ENCODE data around the gene ARMH3. TPM values are rescaled to one million over a fixed set of nuclear protein-coding genes. Genes with fewer than 3 reads are reported as not detected.
A peak's percentile ranks its signal among the peaks of the same experiment; 100 is the strongest.

The ARMH3 gene
- total RNA-seq, 1 experiment from 2014 or later, result 17.1 TPM

DNA sequence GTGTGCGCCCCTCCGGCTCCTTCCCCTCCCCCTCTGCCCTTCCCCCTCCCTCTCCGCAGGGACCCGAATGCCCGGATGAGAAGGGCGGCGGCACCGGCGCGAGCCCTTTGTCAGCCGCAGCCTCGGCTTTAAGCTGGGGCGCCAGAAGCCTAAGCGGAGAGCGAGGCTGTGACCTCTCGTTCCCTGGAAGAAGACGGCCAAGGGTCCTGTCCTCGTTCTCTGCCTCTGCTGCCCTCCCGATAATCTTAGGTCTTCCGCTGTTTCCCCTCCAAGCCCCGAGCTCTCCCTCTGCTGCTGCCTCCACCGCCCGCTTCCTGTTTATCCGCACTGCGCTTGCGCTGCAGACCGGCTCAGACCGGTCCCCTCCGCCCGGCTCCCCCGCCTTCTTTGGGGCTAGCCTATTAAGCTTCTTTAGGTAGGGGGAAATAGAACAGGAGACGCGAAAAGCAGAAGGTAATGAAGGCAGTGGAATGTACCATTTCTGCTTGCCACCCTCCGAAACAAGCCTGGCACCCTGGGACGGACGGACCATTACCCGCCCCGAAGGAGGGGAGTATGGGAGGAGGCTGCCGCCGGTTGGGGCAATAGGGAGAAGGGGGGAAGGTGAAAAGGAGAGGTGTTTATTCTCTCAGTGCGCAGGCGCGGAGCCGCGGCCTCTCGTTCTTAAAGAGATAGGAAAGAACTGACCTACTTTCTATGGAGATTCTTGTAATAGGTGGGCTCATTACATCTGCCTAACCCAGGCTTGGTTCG is 237.7 kb downstream of the ARMH3 start, which contains the start of gene OGA (continued):
- TF ChIP-seq, protein P1, sequence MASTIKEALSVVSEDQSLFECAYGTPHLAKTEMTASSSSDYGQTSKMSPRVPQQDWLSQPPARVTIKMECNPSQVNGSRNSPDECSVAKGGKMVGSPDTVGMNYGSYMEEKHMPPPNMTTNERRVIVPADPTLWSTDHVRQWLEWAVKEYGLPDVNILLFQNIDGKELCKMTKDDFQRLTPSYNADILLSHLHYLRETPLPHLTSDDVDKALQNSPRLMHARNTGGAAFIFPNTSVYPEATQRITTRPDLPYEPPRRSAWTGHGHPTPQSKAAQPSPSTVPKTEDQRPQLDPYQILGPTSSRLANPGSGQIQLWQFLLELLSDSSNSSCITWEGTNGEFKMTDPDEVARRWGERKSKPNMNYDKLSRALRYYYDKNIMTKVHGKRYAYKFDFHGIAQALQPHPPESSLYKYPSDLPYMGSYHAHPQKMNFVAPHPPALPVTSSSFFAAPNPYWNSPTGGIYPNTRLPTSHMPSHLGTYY (CRISPR knock-in tag; IDR thresholded peaks at IDR 0.05), result no peak
- TF ChIP-seq OVOL2 (CRISPR knock-in tag; IDR thresholded peaks at IDR 0.05; ENCODE audit: borderline replicate concordance) (no peak), NR1H2 (CRISPR knock-in tag; IDR thresholded peaks at IDR 0.05) (no peak), NR3C1 (CRISPR knock-in tag; conservative IDR thresholded peaks at IDR 0.05; ENCODE audit: low read depth) (0 out of 2 replicates have a peak, but pooled peaks have one; percentile 33), TP53 (CRISPR knock-in tag; IDR thresholded peaks at IDR 0.05) (no peak), SMAD3 (CRISPR knock-in tag; IDR thresholded peaks at IDR 0.05; ENCODE audit: borderline replicate concordance) (peak; percentile 16; the same call in 1 of the 2 replicates), NFATC4 (CRISPR knock-in tag; IDR thresholded peaks at IDR 0.05) (peak; percentile 21; the same call in 1 of the 2 replicates), IRF2 (CRISPR knock-in tag; IDR thresholded peaks at IDR 0.05; ENCODE audit: borderline replicate concordance, low read depth) (no peak)
- TF ChIP-seq, protein P2, sequence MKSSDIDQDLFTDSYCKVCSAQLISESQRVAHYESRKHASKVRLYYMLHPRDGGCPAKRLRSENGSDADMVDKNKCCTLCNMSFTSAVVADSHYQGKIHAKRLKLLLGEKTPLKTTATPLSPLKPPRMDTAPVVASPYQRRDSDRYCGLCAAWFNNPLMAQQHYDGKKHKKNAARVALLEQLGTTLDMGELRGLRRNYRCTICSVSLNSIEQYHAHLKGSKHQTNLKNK (CRISPR knock-in tag; IDR thresholded peaks at IDR 0.05), result no peak
- TF ChIP-seq, protein P3, sequence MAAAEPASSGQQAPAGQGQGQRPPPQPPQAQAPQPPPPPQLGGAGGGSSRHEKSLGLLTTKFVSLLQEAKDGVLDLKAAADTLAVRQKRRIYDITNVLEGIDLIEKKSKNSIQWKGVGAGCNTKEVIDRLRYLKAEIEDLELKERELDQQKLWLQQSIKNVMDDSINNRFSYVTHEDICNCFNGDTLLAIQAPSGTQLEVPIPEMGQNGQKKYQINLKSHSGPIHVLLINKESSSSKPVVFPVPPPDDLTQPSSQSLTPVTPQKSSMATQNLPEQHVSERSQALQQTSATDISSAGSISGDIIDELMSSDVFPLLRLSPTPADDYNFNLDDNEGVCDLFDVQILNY (CRISPR knock-in tag; IDR thresholded peaks at IDR 0.05), result 0 out of 2 replicates have a peak, but pooled peaks have one; percentile 7

DNA sequence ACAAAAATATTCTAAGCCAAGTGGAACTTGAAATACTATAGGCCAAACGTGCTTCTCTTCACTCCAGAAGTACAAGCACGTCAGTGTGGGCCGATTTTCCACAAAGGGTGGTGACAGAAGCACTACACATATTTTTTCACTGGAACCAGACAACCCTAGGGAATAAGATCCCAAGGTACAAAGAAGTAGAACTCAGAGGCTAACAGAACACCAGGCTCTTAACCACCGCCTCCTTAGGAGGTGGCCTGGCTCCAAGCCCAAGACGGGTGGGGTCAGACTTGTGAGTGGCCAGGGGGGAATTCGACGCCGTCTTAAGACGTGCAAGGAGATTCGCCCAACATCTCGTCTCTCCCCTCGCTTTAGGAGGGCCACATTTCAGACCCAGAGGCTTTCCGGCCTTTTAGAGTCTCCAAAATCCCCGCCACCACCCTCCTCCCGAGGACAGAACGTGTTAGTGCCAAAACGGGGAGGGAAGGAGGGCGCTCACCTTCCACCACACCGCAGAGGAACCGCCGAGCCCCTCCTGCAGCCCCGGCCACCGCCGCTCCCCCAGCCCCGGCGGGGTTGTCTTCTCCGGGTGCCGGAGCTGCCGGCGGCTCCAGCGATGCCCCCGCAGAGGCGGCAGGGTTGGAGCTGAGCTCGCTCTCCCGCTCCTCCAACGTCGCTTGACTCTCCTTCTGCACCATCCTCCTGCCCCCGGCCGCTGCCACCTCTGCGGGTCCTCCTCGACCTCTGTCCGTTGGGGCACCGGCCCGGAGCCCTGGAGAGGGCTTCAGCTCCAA is 238.4 kb downstream of the ARMH3 start:
- Mint-ChIP-seq H3K4me1 (peaks cover 33% of the 10 kb centered on the region), H3K27me3 (ENCODE audit: low read depth) (no peaks in the 10 kb centered on the region), H3K4me3 (peak overlapping the region; percentile 88), H3K27ac (peak overlapping the region; percentile 98), H3K9me3 (no peaks in the 10 kb centered on the region), H3K36me3 (peaks cover 10% of the 10 kb centered on the region)
- CTCF ChIA-PET, result interaction anchor here (0.6 to 8.4 kb wide), 16 partner anchors 11 to 516 kb away, joined by 3 to 89 read pairs (median 8); partner anchors contain the start of genes KCNIP2 and NPM3
- TF ChIP-seq ZNF317 (CRISPR knock-in tag; IDR thresholded peaks at IDR 0.05; ENCODE audit: borderline replicate concordance, low read depth) (0 out of 2 replicates have a peak, but pooled peaks have one; percentile 7), CREB1 (CRISPR knock-in tag; IDR thresholded peaks at IDR 0.05) (no peak), ZNF416 (CRISPR knock-in tag; IDR thresholded peaks at IDR 0.05) (0 out of 2 replicates have a peak, but pooled peaks have one; percentile 34), EMX1 (CRISPR knock-in tag; IDR thresholded peaks at IDR 0.05) (0 out of 2 replicates have a peak, but pooled peaks have one; percentile 64), OVOL2 (CRISPR knock-in tag; IDR thresholded peaks at IDR 0.05; ENCODE audit: borderline replicate concordance) (no peak), ETV6 (CRISPR knock-in tag; IDR thresholded peaks at IDR 0.05) (0 out of 2 replicates have a peak, but pooled peaks have one; percentile 33)
- TF ChIP-seq, protein P3 (CRISPR knock-in tag; IDR thresholded peaks at IDR 0.05), result 0 out of 2 replicates have a peak, but pooled peaks have one; percentile 3
- TF ChIP-seq, protein P4, sequence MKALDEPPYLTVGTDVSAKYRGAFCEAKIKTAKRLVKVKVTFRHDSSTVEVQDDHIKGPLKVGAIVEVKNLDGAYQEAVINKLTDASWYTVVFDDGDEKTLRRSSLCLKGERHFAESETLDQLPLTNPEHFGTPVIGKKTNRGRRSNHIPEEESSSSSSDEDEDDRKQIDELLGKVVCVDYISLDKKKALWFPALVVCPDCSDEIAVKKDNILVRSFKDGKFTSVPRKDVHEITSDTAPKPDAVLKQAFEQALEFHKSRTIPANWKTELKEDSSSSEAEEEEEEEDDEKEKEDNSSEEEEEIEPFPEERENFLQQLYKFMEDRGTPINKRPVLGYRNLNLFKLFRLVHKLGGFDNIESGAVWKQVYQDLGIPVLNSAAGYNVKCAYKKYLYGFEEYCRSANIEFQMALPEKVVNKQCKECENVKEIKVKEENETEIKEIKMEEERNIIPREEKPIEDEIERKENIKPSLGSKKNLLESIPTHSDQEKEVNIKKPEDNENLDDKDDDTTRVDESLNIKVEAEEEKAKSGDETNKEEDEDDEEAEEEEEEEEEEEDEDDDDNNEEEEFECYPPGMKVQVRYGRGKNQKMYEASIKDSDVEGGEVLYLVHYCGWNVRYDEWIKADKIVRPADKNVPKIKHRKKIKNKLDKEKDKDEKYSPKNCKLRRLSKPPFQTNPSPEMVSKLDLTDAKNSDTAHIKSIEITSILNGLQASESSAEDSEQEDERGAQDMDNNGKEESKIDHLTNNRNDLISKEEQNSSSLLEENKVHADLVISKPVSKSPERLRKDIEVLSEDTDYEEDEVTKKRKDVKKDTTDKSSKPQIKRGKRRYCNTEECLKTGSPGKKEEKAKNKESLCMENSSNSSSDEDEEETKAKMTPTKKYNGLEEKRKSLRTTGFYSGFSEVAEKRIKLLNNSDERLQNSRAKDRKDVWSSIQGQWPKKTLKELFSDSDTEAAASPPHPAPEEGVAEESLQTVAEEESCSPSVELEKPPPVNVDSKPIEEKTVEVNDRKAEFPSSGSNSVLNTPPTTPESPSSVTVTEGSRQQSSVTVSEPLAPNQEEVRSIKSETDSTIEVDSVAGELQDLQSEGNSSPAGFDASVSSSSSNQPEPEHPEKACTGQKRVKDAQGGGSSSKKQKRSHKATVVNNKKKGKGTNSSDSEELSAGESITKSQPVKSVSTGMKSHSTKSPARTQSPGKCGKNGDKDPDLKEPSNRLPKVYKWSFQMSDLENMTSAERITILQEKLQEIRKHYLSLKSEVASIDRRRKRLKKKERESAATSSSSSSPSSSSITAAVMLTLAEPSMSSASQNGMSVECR (CRISPR knock-in tag; IDR thresholded peaks at IDR 0.05; ENCODE audit: borderline replicate concordance), result no peak
- TF ChIP-seq, protein P5, sequence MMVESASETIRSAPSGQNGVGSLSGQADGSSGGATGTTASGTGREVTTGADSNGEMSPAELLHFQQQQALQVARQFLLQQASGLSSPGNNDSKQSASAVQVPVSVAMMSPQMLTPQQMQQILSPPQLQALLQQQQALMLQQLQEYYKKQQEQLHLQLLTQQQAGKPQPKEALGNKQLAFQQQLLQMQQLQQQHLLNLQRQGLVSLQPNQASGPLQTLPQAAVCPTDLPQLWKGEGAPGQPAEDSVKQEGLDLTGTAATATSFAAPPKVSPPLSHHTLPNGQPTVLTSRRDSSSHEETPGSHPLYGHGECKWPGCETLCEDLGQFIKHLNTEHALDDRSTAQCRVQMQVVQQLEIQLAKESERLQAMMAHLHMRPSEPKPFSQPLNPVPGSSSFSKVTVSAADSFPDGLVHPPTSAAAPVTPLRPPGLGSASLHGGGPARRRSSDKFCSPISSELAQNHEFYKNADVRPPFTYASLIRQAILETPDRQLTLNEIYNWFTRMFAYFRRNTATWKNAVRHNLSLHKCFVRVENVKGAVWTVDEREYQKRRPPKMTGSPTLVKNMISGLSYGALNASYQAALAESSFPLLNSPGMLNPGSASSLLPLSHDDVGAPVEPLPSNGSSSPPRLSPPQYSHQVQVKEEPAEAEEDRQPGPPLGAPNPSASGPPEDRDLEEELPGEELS (CRISPR knock-in tag; IDR thresholded peaks at IDR 0.05), result 0 out of 2 replicates have a peak, but pooled peaks have one; percentile 22
- TF ChIP-seq, protein P6, sequence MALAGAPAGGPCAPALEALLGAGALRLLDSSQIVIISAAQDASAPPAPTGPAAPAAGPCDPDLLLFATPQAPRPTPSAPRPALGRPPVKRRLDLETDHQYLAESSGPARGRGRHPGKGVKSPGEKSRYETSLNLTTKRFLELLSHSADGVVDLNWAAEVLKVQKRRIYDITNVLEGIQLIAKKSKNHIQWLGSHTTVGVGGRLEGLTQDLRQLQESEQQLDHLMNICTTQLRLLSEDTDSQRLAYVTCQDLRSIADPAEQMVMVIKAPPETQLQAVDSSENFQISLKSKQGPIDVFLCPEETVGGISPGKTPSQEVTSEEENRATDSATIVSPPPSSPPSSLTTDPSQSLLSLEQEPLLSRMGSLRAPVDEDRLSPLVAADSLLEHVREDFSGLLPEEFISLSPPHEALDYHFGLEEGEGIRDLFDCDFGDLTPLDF (CRISPR knock-in tag; IDR thresholded peaks at IDR 0.05), result 0 out of 2 replicates have a peak, but pooled peaks have one; percentile 18
- no peak; the same call in 1 of the 2 replicates for ATAC-seq
- no peak for DNase-seq (ENCODE audit: low spot score)
- POLR2A ChIA-PET, result interaction anchor here (0.5 to 3.2 kb wide), 22 partner anchors 11 to 1178 kb away, joined by 3 to 34 read pairs (median 5); partner anchors contain the start of genes DPCD, KCNIP2, NPM3 and POLL
